NCI-H1930 (cell line): ENCODE results near the gene NKD1.

Experiments
- DNase-seq, 2 experiments: peaks; one replicate each; lab custom pipeline; 2025; lab: John Stamatoyannopoulos, UW

Gene NKD1

DNA sequence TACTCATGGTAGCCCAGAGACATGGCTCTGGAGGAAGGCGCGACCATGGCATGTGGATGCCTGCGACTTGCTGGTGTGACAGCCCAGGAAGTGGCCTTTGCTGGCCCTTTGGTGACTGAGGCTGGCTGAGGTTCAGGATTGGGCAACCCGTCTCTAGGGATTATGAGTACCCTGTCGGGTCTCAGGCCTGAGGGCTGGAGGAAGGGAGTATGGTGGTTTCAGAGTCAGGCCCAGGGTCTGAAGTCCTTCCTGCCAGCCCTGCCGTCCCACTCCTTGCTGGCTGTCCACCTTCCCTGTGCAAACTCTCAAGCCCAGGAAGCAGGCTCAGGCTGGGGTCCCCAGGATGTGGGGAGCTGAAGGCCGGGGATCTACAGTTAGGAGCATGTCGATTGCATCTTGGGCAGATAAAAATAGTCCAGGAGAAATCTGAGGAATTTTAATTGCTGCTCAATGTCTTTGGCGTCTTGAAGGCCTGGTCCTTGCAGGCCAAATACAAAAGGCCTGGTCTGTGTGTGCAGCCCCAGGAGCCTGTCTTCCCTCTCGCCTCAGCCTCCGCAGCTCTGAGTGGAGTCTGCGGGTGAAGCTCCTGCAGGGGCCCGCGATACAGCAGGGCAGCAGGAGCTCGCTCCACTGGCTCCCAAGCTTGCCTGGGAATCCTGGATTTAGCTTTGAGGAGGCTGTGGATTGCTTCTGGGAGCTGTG is 52.5 kb downstream of the NKD1 start:
- DNase-seq, result no peak

DNA sequence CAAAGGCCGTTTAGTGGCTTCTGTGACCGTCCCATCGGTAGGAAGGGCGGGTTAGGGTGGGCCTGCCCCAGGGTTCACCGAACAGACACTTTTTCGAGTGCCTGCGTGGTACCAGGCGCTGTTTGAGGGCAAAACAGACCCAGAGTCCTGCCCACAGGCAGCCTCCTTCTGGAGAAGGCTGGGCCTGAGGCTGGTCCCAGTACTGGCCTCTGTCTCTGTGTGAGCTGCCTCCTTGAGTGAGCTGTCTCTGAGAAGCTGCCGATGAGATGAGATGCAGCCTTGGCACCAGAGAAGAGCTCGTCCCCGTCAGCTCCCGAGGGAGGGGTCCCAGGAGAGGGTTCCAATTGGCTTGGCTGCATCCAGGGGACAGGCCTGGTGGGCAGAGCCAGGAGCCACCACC is 53.1 kb downstream of the NKD1 start:
- no peak for DNase-seq

DNA sequence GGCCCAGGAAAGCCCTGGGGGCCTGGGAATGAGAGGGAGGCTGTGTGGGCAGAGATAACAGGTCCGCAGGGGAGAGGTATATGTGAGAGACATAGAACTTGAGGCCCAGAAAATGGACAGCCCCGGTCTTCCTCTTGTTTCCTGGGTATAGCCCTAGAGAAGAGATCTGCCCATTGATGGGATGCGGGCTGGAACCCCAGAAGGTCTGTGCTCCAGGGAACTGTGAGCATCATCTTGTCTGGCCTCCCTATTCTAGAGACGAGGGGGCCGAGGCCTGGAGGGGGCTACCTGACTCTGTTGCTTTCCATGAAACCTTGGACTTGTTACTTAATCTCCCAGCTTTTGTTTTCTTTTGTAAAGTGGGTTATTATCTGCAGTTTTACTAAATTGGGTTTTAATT is 53.9 kb downstream of the NKD1 start:
- DNase-seq, result no peak

DNA sequence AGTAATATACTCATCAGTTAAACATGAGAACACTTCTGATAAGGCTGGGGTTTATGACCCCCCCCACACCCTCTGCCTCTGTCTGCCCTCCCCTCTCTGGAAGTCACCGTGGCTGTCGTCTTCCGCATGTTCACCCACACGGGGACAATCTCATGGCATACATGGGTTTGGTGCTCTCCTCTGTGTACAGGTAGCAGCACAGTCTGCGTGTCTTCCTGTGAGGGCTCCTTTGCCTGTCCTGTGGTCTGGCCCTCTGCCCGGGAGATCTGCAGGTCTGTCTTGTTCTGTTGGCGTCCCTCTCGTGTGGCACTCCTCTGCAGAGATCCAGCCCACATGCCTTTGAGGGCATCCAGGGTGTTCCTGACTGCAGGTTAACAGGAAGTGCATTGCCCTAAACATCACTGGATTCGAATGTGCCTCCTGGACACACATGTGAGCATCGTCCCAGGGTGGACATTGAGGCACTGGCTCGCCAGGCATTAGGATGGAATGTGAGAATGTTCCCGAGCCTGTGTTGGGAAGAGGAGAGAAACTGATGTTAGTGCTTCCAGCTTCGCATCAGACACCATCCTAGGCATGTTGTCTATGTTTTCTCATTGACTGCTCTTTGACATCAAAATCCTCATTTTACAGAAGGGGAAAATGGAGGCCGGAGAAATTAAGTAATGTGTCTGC is 54.5 kb downstream of the NKD1 start:
- no peak for DNase-seq

DNA sequence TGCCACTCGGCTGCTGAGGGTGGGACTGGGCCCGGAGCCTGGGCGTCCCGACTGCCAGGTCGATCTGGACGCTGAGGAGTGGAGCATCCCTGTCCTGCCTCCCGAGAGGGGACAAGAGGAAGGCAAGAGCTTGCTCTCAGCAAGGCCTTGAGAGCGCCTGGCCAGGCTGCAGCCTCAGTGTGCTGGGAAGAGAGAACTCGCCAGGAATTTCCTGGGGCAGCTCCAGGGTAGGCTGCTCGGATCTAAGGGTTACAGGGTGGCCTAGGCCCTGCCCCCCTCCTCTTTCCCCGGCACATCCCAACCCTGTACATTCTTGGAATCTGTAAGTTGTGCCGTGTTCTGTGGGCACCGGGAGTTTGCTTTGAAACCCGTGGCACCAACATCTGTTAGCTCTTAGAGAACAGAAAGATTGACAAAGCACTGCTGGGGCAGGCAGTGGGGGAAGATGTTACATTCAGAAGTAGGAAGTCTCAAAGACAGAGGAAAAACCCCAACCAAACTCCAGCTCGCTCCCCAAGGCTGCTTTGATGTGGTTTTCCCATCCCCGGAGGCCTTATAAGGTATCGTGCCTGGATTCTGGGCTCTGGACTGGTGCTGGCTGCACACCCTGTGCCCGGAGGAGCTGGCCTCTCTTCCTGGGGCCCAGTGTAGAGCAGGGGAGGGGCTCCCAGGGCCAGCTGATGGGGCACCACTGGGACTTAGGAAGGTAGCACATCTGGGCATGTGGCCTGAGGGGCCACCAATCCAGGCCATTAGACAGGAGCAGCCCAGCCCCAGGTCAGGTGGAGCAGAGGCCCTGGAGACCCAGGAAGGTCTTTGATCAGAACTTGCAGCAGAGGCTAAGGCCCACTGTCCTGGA is 55.2 kb downstream of the NKD1 start:
- DNase-seq, result no peak

GRCh38 chr16:50604065-50604418 is 55.8 kb downstream of the NKD1 start:
- DNase-seq, result no peak

DNA sequence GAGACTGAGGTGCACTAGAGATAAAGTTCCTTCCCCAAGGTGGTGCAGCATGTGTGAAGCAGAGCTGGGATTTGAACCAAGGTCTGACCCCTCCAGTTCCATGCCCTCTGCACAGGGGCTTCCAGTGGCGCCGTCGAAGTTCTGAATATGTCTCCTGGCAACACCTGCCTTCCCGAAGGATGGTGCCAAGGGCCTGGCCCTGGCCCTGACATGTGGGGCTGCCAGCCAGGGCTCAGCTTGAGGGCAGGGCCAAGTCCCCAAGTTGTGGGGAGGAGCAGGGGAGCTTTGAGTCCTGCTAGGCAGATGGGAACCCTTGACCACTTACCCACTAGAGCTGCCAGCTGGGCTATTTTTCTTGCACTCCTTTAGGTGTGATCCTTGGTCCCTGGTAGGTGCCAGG is 56.4 kb downstream of the NKD1 start:
- no peak for DNase-seq

DNA sequence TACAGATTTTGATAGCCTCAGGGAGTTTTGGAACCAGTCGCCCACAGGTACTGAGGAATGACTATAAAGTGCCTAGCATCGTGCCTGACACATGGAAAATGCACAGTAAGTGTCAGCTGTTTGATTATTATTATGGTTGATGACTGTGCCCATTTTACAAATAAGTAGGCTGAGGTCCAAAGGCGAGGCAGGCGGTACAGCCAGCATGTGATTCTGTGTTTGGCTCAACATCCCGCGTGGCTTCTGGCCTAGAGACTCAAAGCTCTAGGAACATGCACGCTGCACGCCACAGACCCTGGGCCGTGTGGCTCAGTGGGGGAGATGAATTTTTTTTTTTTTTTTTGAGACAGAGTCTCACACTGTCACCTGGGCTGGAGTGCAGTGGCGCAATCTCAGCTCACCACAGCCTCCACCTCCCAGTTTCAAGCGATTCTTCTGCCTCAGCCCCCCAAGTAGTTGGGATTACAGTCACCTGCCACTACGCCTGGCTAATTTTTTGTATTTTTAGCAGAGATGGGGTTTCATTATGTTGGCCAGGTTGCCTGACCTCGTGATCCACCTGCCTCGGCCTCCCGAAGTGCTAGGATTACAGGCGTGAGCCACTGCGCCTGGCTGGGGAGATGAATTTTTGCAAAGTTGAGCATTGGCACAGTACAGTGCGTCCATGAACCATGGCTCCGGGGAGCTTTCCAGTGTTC is 57.7 kb downstream of the NKD1 start:
- no peak for DNase-seq

- DNase-seq, result no peak
Observed at GRCh38 chr16:50606431-50607050, 58.3 kb downstream of the NKD1 start.

GRCh38 chr16:50607051-50607431 is 58.8 kb downstream of the NKD1 start:
- no peak for DNase-seq

DNA sequence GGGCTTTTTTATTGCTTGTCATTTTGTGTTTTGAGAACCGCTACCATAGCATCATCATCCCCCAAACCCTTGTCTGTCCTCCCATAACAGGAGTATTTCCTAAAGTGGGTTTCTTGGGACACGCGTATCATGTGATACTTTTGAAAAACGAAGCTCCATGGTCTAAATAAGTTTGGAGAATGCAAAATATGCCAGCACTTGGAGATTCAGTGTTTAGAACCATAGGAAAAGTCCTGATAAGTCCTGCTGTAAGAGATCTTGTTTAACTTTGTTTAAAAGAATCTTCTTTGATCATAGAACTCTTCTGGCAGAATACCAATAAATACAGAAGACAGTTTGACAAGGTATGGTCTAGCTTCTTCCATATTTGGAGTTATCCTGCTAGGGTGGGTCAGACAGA is 59.3 kb downstream of the NKD1 start:
- no peak for DNase-seq

DNA sequence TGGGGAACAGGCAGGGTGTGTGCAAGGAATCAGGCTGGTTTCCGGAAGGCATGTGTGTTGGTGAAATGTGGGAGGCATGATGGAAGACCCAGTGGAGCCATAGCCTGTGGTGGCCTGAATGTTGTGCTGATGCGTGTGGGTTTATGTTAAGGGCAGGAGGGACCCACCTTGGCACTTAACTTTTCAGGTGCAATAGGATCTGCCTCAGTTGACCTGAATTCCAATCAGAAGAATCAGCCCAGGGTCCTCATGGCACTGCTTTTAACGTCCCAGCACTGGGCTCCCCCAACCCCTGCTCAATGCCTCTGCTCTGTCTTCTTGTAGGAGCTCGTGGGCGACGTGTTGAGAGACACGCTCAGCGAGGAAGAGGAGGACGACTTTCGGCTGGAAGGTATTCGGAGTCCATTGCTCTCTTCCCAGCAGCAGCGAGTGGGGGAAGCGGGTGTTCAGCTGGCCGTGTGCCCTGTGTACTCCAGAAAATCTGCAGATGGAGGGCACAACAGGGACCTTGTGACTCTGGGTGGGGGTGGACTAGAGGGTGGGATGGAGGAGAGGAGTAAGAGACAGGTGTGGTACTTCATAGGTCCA is 59.9 kb downstream of the NKD1 start:
- no peak for DNase-seq

- no peak for DNase-seq
Observed at GRCh38 chr16:50609049-50609448, 60.9 kb downstream of the NKD1 start.

DNA sequence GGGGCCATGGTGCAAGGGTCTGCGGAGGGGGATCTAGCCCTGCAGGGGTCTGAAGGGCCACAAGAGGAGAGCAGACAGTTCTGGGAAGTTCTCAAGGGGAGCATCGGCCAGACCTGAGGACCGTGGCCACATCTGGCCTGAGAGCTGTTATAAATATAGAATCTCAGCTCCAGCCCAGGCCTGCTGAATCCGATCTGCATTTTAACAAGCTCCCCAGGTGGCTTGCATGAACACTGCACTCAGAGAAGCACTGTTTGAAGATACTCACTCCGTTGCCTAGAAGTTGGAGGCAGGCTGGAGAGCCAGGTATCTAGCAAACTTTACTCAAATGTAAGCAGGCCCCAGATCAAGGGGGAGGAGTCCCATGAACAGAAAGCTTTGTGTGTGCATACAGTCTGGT is 61.3 kb downstream of the NKD1 start:
- DNase-seq, result no peak

DNA sequence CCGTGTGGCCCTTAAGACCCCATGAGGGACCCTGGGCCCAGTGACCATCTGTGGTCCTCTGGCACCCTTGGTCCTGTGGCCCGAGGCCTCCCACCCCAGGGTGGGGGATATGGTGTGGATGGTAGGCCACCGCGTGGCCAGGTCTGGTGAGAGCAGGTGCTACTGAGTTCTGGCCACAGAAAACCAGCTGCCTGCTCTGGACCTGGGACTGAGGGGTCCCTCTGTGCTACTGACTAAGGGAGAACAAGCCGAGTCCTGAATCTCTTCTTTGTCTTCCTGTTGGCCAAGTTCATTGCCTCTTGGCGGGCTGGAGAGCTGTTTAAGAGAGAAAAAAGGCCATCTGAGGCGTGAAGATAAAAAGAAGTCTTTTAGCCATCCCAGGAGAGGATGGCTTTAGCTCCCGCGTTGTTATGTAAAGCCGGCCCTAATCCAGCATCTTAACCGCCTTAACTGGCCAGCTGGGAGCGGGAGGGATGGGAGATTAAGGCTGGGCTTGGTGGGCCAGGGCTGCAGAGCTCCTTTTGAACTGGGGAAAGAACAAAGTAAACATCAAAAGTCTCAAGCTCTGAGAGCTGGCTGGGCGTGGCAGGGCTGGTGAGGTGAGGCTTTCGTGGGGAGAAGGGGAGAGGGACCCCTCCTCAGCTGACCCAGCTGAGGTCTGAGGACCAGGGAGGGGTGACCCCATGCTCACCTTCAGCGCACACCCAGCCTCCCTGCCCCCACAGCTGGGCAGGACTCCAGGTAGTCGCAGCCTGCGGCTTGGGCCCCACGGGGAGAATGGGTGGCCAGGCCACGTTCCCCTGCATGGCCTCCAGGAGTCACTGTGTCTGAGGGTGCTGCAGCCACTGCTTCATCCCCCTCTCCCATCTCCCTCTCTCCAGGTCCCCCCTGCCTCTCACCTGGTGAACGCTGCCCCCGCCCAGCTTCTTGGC is 62.4 kb downstream of the NKD1 start:
- DNase-seq, result no peak

DNA sequence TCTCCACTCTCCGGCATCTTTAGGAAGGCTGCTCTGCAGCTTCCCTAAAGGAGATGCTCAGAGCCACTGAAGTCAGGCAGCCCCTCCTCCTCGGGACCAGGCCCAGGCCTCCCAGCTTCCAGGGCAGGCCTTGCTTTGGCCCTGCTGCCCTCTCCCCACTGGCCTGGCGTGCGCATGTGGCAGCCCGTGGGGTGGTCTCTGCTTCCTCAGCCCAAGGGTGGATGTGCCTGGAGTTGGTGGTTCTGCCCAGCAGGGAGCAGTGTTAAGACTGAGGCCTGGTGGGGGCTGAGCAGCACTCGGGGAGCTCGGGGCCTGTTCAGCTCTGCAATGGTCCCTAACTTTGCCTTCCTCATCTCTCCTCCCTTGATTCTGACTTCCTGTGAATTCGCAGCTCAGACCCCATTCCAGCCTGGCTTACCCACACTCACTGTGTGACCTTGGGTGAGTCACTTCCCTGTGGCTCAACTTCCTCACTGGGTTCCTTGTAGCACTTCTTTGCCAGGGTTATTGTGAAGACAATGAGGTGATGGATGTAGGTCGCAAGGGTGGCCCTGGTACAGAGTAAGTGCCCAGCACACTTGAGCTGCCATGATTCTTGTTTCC is 63.2 kb downstream of the NKD1 start:
- DNase-seq, result no peak

DNA sequence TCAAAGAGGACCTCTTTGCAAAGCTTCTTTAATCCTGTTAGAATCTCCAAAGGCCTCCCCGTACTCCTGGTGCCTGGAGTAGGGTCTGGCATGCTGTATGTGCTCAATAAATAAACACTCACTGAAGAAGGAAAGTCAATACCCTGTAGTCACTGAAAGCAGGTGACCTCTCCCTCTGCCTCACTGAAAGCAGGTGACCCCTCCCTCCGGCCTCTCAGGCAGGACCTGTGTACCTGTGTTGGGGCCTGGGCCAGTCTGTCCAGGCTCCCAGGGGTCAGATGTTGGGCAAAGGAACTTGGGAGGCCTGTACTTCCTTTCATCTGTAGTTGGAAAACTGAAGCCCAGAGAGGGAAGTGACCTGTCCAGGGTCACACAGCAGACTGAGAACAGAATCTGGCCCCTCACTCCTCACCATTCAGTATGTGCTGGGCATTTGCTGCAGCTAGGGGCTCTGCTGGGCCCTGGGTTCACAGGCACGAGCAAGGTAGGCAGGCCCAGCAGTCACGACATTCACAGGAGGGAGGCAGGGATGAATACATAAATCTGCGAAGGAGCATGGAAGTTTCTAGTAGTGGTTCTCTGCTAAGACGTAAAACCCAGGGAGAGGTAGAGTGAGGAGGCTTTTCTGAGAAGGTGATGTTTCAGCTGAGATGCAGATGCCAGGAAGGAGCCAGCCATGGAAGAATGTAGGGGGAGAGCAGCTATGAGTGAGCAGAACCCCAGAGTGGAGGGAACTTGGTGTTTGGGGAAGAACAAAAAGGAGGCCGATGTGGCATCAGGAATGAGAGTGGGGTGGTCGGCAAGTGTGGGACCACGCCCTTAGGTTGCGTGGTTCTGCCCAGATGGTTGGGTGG is 64.0 kb downstream of the NKD1 start:
- DNase-seq, result no peak

GRCh38 chr16:50612849-50613198 is 64.6 kb downstream of the NKD1 start:
- DNase-seq, result no peak

GRCh38 chr16:50613281-50613963 is 65.2 kb downstream of the NKD1 start:
- DNase-seq, result no peak
